Astrocyte (in vitro differentiated cells and primary cell): ENCODE results near the gene RAPGEF4. TPM values are rescaled to one million over a fixed set of nuclear protein-coding genes. Genes with fewer than 3 reads are reported as not detected.

Experiments
- DNase-seq: peaks from one replicate; pipeline ENCODE4 v3.0.0-alpha.2; 2010; ENCODE audit warnings: low read depth
- FAIRE-seq: peaks from 2 replicates; lab custom pipeline; 2011; peaks lifted over from hg19 to GRCh38; lab: Jason Lieb, UNC
- H2AFZ ChIP-seq: 2 replicates; pipeline ENCODE4 v1.6.0; 2012; ENCODE audit warnings: low read depth, low read length, inconsistent platforms
- H3K27ac ChIP-seq: 2 replicates; pipeline ENCODE4 v1.5.1; 2011; ENCODE audit warnings: low read depth, low read length, inconsistent platforms
- H3K27me3 ChIP-seq: 2 replicates; pipeline ENCODE4 v1.6.0; 2011; ENCODE audit warnings: low read length, inconsistent platforms; ENCODE audit not compliant: insufficient read depth
- H3K36me3 ChIP-seq: 2 replicates; pipeline ENCODE4 v1.5.1; 2011; ENCODE audit warnings: low read length, inconsistent platforms; ENCODE audit not compliant: insufficient read depth
- H3K4me1 ChIP-seq: 2 replicates; pipeline ENCODE4 v1.5.1; 2011; ENCODE audit warnings: low read length, inconsistent platforms; ENCODE audit not compliant: insufficient read depth
- H3K4me2 ChIP-seq: 2 replicates; pipeline ENCODE4 v1.6.0; 2012; ENCODE audit warnings: low read length, inconsistent platforms
- H3K4me3 ChIP-seq: 2 replicates; pipeline ENCODE4 v1.5.1; 2011; ENCODE audit warnings: low read depth, mild to moderate bottlenecking, low read length, inconsistent platforms; ENCODE audit not compliant: insufficient read depth
- H3K79me2 ChIP-seq: 2 replicates; pipeline ENCODE4 v1.6.0; 2012; ENCODE audit warnings: mild to moderate bottlenecking, low read length, inconsistent platforms; ENCODE audit not compliant: insufficient read depth
- H3K9ac ChIP-seq: 2 replicates; pipeline ENCODE4 v1.6.0; 2012; ENCODE audit warnings: mild to moderate bottlenecking, low read length, inconsistent platforms
- H3K9me3 ChIP-seq: 2 replicates; pipeline ENCODE4 v1.5.1; 2012; ENCODE audit warnings: low read depth, mild to moderate bottlenecking, low read length, inconsistent platforms; ENCODE audit not compliant: insufficient read depth
- H4K20me1 ChIP-seq: 2 replicates; pipeline ENCODE4 v1.6.0; 2012; ENCODE audit warnings: low read length, inconsistent platforms; ENCODE audit not compliant: insufficient read depth
- H3K27ac Mint-ChIP-seq: one replicate; pipeline ENCODE4 v1.8.0; 2021; ENCODE audit warnings: mild to moderate bottlenecking, mixed read lengths; ENCODE audit not compliant: unreplicated experiment
- H3K27me3 Mint-ChIP-seq: one replicate; pipeline ENCODE4 v1.8.0; 2021; ENCODE audit warnings: low read depth, mixed read lengths; ENCODE audit not compliant: unreplicated experiment
- H3K36me3 Mint-ChIP-seq: one replicate; pipeline ENCODE4 v1.8.0; 2021; ENCODE audit warnings: low read depth, mixed read lengths; ENCODE audit not compliant: unreplicated experiment
- H3K4me1 Mint-ChIP-seq: one replicate; pipeline ENCODE4 v1.8.0; 2021; ENCODE audit warnings: low read depth, mixed read lengths; ENCODE audit not compliant: unreplicated experiment
- H3K4me3 Mint-ChIP-seq: one replicate; pipeline ENCODE4 v1.8.0; 2021; ENCODE audit warnings: mild to moderate bottlenecking, moderate library complexity, mixed read lengths; ENCODE audit not compliant: unreplicated experiment
- H3K9me3 Mint-ChIP-seq: one replicate; pipeline ENCODE4 v1.8.0; 2021; ENCODE audit warnings: mild to moderate bottlenecking, mixed read lengths; ENCODE audit not compliant: unreplicated experiment
- EZH2 ChIP-seq: IDR thresholded peaks from 2 replicates; pipeline ENCODE4 v1.6.1; 2012; ENCODE audit warnings: mild to moderate bottlenecking, low read length, inconsistent platforms; ENCODE audit not compliant: insufficient read depth
- total RNA-seq: library from RNA; stranded (reverse); gene quantifications from 2 replicates; pipeline ENCODE4 v1.2.1, GENCODE V29; 2021
- TF ChIP-seq, protein P1 (sequence below): IDR thresholded peaks from 2 replicates; pipeline ENCODE4 v1.5.1; 2011; ENCODE audit warnings: low read depth, mild to moderate bottlenecking, inconsistent platforms, low read length, moderate library complexity; ENCODE audit not compliant: insufficient read depth

Gene RAPGEF4
- total RNA-seq, 1 donor from 2014 or later: 1.1 TPM

DNA sequence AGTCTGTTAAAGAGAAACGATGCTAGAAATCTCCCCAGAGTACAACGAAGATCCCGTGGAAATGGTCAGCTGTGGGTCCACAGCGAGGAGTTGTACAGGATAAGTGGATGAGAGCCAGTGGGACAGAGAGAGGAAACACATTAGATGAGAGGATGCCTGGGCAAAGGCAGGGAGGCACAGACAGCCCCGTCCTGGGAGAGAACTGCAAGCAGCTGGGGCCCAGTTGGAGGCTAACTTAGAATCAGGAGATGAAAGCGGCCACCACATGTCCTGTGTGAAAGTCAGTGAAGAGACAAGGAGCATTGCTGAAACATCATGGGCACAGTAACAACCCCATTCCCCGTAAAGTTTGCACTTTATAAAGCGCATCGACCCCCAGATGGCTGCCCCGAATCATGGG lies 157.5 kb downstream of the RAPGEF4 start:
- Histone ChIP-seq H3K4me3 (no peak overlapping the region), H3K4me1 (no peaks in the 10 kb centered on the region), H3K36me3 (no peaks in the 10 kb centered on the region), H4K20me1 (no peaks in the 10 kb centered on the region), H3K9me3 (no peaks in the 10 kb centered on the region), H3K27me3 (peaks cover 15% of the 10 kb centered on the region), H2AFZ (no peak overlapping the region), H3K79me2 (no peaks in the 10 kb centered on the region), H3K27ac (no peak overlapping the region), H3K4me2 (no peak overlapping the region), H3K9ac (no peak overlapping the region)
- H3K27me3 Mint-ChIP-seq: peaks cover 22% of the 10 kb centered on the region
- no peak for FAIRE-seq
- H3K36me3 Mint-ChIP-seq: no peaks in the 10 kb centered on the region
- no peak for DNase-seq
- H3K4me1 Mint-ChIP-seq: no peaks in the 10 kb centered on the region
- peaks cover 4% of the 10 kb centered on the region for H3K9me3 Mint-ChIP-seq
- H3K27ac Mint-ChIP-seq: no peak overlapping the region
- TF ChIP-seq EZH2: no peak
- TF ChIP-seq, protein P1, sequence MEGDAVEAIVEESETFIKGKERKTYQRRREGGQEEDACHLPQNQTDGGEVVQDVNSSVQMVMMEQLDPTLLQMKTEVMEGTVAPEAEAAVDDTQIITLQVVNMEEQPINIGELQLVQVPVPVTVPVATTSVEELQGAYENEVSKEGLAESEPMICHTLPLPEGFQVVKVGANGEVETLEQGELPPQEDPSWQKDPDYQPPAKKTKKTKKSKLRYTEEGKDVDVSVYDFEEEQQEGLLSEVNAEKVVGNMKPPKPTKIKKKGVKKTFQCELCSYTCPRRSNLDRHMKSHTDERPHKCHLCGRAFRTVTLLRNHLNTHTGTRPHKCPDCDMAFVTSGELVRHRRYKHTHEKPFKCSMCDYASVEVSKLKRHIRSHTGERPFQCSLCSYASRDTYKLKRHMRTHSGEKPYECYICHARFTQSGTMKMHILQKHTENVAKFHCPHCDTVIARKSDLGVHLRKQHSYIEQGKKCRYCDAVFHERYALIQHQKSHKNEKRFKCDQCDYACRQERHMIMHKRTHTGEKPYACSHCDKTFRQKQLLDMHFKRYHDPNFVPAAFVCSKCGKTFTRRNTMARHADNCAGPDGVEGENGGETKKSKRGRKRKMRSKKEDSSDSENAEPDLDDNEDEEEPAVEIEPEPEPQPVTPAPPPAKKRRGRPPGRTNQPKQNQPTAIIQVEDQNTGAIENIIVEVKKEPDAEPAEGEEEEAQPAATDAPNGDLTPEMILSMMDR: no peak
- H3K4me3 Mint-ChIP-seq: no peak overlapping the region

DNA sequence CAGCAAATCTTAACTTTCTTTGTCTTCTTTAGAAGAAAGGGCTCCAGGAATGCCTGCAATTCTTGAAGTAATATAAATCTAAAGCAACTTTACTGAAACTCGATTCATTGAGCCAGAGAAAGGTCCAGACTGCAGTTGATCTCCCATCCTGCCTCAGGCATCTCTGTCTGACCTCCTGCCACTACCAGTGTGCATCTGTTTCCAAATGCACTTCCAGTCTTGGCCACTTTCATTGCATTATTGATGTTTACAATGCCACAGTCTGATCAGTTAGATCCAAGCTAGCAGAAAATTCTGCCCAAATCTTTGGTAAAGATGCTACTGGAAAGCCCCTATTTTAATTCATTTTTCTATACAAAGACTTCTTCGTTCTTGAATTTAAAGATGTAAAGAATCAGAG lies 158.0 kb downstream of the RAPGEF4 start:
- no peaks in the 10 kb centered on the region for H3K4me1 ChIP-seq
- no peak overlapping the region for H3K4me3 Mint-ChIP-seq
- peaks cover 5% of the 10 kb centered on the region for H3K9me3 Mint-ChIP-seq
- no peak overlapping the region for H3K27ac Mint-ChIP-seq
- H3K27me3 ChIP-seq: peaks cover 18% of the 10 kb centered on the region
- H3K79me2 ChIP-seq: no peaks in the 10 kb centered on the region
- no peak for TF ChIP-seq EZH2
- TF ChIP-seq, protein P1: no peak
- H3K4me3 ChIP-seq: no peak overlapping the region
- no peaks in the 10 kb centered on the region for H3K9me3 ChIP-seq
- no peak overlapping the region for H3K27ac ChIP-seq
- FAIRE-seq (no peak), DNase-seq (no peak)
- H2AFZ ChIP-seq: no peak overlapping the region
- H3K4me1 Mint-ChIP-seq: no peaks in the 10 kb centered on the region
- H3K36me3 Mint-ChIP-seq: no peaks in the 10 kb centered on the region
- H3K4me2 ChIP-seq: no peak overlapping the region
- no peaks in the 10 kb centered on the region for H4K20me1 ChIP-seq
- H3K27me3 Mint-ChIP-seq: peaks cover 28% of the 10 kb centered on the region
- no peak overlapping the region for H3K9ac ChIP-seq
- H3K36me3 ChIP-seq: no peaks in the 10 kb centered on the region

DNA sequence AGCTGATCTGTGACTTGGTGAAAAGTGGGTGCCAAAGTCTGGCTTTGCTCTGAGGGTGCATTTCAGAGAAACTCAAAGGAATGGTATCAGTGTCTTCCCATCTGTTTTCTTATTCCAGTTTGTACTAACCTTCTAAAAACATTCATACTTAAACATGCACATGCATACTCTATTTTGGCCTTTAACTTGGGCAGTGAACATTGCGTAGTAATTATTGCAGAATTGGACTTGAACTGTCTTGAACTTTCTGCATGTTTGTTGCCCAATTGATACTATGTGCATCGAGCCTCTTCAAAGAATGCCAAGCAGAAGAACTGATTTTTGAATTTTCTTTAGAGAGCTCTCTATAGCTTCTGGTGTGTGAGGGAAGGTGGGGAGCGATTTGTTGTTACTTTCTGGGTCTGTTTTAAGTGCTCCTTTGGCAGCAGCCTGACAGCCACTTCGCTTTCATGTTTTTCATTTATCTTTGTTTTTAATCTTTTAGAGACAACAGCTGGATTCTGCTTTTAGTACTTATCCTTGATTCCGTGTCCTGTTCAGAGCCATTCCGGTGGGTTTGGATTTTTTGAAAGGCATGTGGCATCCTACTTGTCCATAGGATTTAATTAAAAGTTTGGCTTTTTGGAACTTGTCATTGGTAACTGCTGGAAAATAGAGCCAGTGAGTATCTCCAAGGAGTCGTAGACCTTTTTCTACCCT lies 159.2 kb downstream of the RAPGEF4 start:
- H3K27me3 Mint-ChIP-seq: peaks cover 37% of the 10 kb centered on the region
- Histone ChIP-seq H3K9me3 (no peaks in the 10 kb centered on the region), H3K4me1 (no peaks in the 10 kb centered on the region), H3K27me3 (peaks cover 22% of the 10 kb centered on the region), H3K27ac (no peak overlapping the region), H3K9ac (no peak overlapping the region), H3K36me3 (no peaks in the 10 kb centered on the region), H3K4me2 (no peak overlapping the region), H4K20me1 (no peaks in the 10 kb centered on the region), H2AFZ (no peak overlapping the region), H3K4me3 (no peak overlapping the region), H3K79me2 (no peaks in the 10 kb centered on the region)
- H3K27ac Mint-ChIP-seq: no peak overlapping the region
- no peaks in the 10 kb centered on the region for H3K36me3 Mint-ChIP-seq
- H3K9me3 Mint-ChIP-seq: peaks cover 5% of the 10 kb centered on the region
- H3K4me3 Mint-ChIP-seq: no peak overlapping the region
- H3K4me1 Mint-ChIP-seq: no peaks in the 10 kb centered on the region
- no peak for DNase-seq
- no peak for FAIRE-seq
- no peak for TF ChIP-seq EZH2
- TF ChIP-seq, protein P1: no peak
